ENCODE measurements around the gene ZDHHC1. TPM values are rescaled to one million over a fixed set of nuclear protein-coding genes. Genes with fewer than 3 reads are reported as not detected.

The ZDHHC1 gene
- total and polyA plus RNA-seq, 8 donors, result 14.4 to 24.1 (median 17.9) TPM

GRCh38 chr16:67445441-67445912 lies 29.2 kb upstream of the ZDHHC1 start:
- peaks cover 34 to 67% of the 10 kb centered on the region in 2 donors for H3K4me1 ChIP-seq
- no peak overlapping the region for H3K4me3 ChIP-seq
- no peaks in the 10 kb centered on the region for H3K27me3 ChIP-seq
- intact Hi-C loops (cut with DNase I), result no loop called here
- H3K36me3 ChIP-seq, result peaks cover 0 to 97% of the 10 kb centered on the region in 2 donors
- TF ChIP-seq CTCF (IDR thresholded peaks at IDR 0.05), result no peak
- H3K27ac ChIP-seq, result no peak overlapping the region
- ATAC-seq (no peak), DNase-seq (no peak)
- no peaks in the 10 kb centered on the region for H3K9me3 ChIP-seq

GRCh38 chr16:67445126-67445426 lies 28.8 kb upstream of the ZDHHC1 start:
- peaks cover 32 to 63% of the 10 kb centered on the region in 2 donors for H3K4me1 ChIP-seq
- no peak overlapping the region for H3K27ac ChIP-seq
- DNase-seq, result no peak
- no peak for TF ChIP-seq CTCF (IDR thresholded peaks at IDR 0.05)
- H3K27me3 ChIP-seq, result no peaks in the 10 kb centered on the region
- H3K4me3 ChIP-seq, result no peak overlapping the region
- H3K9me3 ChIP-seq, result no peaks in the 10 kb centered on the region
- intact Hi-C loops (cut with DNase I), result no loop called here
- no peak for ATAC-seq
- peaks cover 0 to 97% of the 10 kb centered on the region in 2 donors for H3K36me3 ChIP-seq

- peaks cover 27 to 57% of the 10 kb centered on the region in 2 donors for H3K4me1 ChIP-seq
- DNase-seq, result no peak
Observed at GRCh38 chr16:67444259-67445125, 28.2 kb upstream of the ZDHHC1 start.

GRCh38 chr16:67443265-67443664 lies 27.0 kb upstream of the ZDHHC1 start:
- Histone ChIP-seq H3K4me1 (peaks cover 24 to 52% of the 10 kb centered on the region in 2 donors), H3K27ac (no peak overlapping the region)
- no peak for TF ChIP-seq CTCF (IDR thresholded peaks at IDR 0.05)

More at GRCh38 chr16:67444259-67445125, 28.2 kb upstream of the ZDHHC1 start:
- TF ChIP-seq CTCF (IDR thresholded peaks at IDR 0.05), result no peak
- Histone ChIP-seq H3K36me3 (peaks cover 0 to 98% of the 10 kb centered on the region in 2 donors), H3K9me3 (no peaks in the 10 kb centered on the region), H3K27me3 (no peaks in the 10 kb centered on the region), H3K27ac (no peak overlapping the region), H3K4me3 (no peak overlapping the region)
- no peak for ATAC-seq
- intact Hi-C loops (cut with DNase I), result no loop called here

GRCh38 chr16:67442581-67443255 lies 26.4 kb upstream of the ZDHHC1 start:
- intact Hi-C loops (cut with DNase I), result no loop called here
- Histone ChIP-seq H3K4me1 (peaks cover 20 to 50% of the 10 kb centered on the region in 2 donors), H3K4me3 (no peak overlapping the region), H3K27me3 (no peaks in the 10 kb centered on the region), H3K27ac (no peak overlapping the region), H3K9me3 (no peaks in the 10 kb centered on the region), H3K36me3 (peaks cover 0 to 98% of the 10 kb centered on the region in 2 donors)
- ATAC-seq (no peak), DNase-seq (no peak)
- TF ChIP-seq CTCF (IDR thresholded peaks at IDR 0.05), result no peak

More at GRCh38 chr16:67443265-67443664, 27.0 kb upstream of the ZDHHC1 start:
- intact Hi-C loops (cut with DNase I), result no loop called here
- DNase-seq (no peak), ATAC-seq (no peak)
- H3K4me3 ChIP-seq, result no peak overlapping the region
- H3K9me3 ChIP-seq, result no peaks in the 10 kb centered on the region
- no peaks in the 10 kb centered on the region for H3K27me3 ChIP-seq
- H3K36me3 ChIP-seq, result peaks cover 0 to 98% of the 10 kb centered on the region in 2 donors
